Measurements from ENCODE around the gene BRD3OS. TPM values are rescaled to one million over a fixed set of nuclear protein-coding genes. Genes with fewer than 3 reads are reported as not detected.

The BRD3OS gene
- total RNA-seq, 1 donor from 2014 or later: 20.2 TPM

DNA sequence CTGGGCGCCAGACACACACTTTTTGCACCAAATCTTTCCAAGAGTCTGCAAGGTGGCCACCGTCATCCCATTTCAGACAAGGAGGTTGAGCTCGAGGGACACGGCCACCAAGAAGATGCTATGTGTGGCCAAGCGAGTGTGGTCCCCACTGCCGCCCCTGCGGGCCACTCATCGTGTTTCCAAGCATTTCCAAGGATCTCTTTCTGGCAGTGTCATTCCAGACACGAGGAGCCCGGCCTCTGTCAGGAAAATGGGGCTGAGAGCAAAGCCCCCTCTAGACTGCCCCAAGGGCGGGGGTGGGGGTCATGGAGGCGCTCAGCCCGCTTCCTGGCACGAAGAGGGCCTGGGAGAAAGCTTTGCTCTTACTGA is 43.7 kb upstream of the BRD3OS start:
- H3K9me3 Mint-ChIP-seq (ENCODE audit: unreplicated experiment): no peaks in the 10 kb centered on the region
- H2AFZ ChIP-seq (ENCODE audit: low read depth, low read length): no peak overlapping the region
- no peak for FAIRE-seq

DNA sequence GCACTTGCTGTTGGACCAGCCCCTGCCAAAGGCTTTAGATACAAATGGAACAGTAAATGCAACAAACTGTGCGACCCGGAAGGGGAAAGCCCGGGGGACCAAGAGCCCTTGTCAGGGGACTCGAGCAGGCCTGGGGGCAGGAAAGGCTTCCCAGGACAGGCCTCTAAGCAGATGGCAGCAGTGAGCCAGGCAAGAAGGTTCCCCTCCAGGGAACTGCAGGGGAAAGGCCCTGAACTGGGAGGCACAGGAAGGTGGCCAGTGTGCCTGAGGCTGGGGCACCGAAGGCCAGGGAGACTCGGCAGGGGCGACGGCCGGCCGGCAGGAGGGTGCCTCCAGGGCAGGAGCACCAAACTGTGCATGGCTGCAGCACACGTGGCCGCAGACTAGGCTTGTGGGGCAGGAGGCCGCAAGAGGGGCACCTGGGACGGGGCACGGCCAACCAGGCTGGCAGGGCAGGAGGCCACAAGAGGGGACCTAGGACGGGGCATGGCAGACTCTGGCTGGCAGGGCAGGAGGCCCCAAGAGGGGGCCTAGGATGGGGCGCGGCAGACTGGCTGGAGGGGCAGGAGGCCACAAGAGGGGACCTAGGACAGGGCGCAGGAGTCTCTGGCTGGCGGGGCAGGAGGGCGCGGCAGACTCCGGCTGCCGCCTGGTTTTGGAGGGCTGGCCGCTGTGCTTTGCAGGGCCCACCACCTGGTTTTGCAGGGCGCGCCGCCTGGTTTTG is 43.2 kb upstream of the BRD3OS start:
- H4K20me1 ChIP-seq (ENCODE audit: insufficient read depth, low read length): peaks cover 98% of the 10 kb centered on the region

More for the DNA sequence above, 43.7 kb upstream of the BRD3OS start:
- no peak overlapping the region for H3K4me3 ChIP-seq (ENCODE audit: insufficient read depth, low read depth, low read length)
- H3K9me3 ChIP-seq (ENCODE audit: insufficient read depth, low read depth, low read length): no peaks in the 10 kb centered on the region
- peaks cover 4% of the 10 kb centered on the region for H3K4me1 Mint-ChIP-seq (ENCODE audit: low read depth, unreplicated experiment)
- peaks cover 11% of the 10 kb centered on the region for H3K36me3 Mint-ChIP-seq (ENCODE audit: low read depth, unreplicated experiment)
- H3K4me3 Mint-ChIP-seq (ENCODE audit: unreplicated experiment): no peak overlapping the region
- H3K36me3 ChIP-seq (ENCODE audit: insufficient read depth, low read length): peaks cover 2% of the 10 kb centered on the region
- peaks cover 99% of the 10 kb centered on the region for H4K20me1 ChIP-seq (ENCODE audit: insufficient read depth, low read length)
- H3K79me2 ChIP-seq (ENCODE audit: insufficient read depth, low read length): peaks cover 98% of the 10 kb centered on the region
- no peak for DNase-seq (ENCODE audit: low read depth)
- H3K27me3 ChIP-seq (ENCODE audit: insufficient read depth, low read length): no peaks in the 10 kb centered on the region
- H3K9ac ChIP-seq (ENCODE audit: low read length): no peak overlapping the region
- H3K27ac ChIP-seq (ENCODE audit: low read depth, low read length): no peak overlapping the region
- H3K27ac Mint-ChIP-seq (ENCODE audit: unreplicated experiment): no peak overlapping the region
- H3K4me2 ChIP-seq (ENCODE audit: low read length): no peak overlapping the region
- H3K4me1 ChIP-seq (ENCODE audit: insufficient read depth, low read length): peaks cover 15% of the 10 kb centered on the region
- no peaks in the 10 kb centered on the region for H3K27me3 Mint-ChIP-seq (ENCODE audit: low read depth, unreplicated experiment)
- TF ChIP-seq, protein P1, sequence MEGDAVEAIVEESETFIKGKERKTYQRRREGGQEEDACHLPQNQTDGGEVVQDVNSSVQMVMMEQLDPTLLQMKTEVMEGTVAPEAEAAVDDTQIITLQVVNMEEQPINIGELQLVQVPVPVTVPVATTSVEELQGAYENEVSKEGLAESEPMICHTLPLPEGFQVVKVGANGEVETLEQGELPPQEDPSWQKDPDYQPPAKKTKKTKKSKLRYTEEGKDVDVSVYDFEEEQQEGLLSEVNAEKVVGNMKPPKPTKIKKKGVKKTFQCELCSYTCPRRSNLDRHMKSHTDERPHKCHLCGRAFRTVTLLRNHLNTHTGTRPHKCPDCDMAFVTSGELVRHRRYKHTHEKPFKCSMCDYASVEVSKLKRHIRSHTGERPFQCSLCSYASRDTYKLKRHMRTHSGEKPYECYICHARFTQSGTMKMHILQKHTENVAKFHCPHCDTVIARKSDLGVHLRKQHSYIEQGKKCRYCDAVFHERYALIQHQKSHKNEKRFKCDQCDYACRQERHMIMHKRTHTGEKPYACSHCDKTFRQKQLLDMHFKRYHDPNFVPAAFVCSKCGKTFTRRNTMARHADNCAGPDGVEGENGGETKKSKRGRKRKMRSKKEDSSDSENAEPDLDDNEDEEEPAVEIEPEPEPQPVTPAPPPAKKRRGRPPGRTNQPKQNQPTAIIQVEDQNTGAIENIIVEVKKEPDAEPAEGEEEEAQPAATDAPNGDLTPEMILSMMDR (IDR thresholded peaks at IDR 0.05; ENCODE audit: insufficient read depth, low read depth, low read length): no peak
- no peak for TF ChIP-seq EZH2 (IDR thresholded peaks at IDR 0.05; ENCODE audit: insufficient read depth, low read length)

More for the DNA sequence above, 43.2 kb upstream of the BRD3OS start:
- H3K27me3 Mint-ChIP-seq (ENCODE audit: low read depth, unreplicated experiment): no peaks in the 10 kb centered on the region
- Histone ChIP-seq H2AFZ (ENCODE audit: low read depth, low read length) (no peak overlapping the region), H3K36me3 (ENCODE audit: insufficient read depth, low read length) (peaks cover 2% of the 10 kb centered on the region), H3K27ac (ENCODE audit: low read depth, low read length) (no peak overlapping the region), H3K4me2 (ENCODE audit: low read length) (no peak overlapping the region), H3K9ac (ENCODE audit: low read length) (no peak overlapping the region), H3K4me3 (ENCODE audit: insufficient read depth, low read depth, low read length) (no peak overlapping the region), H3K9me3 (ENCODE audit: insufficient read depth, low read depth, low read length) (no peaks in the 10 kb centered on the region), H3K79me2 (ENCODE audit: insufficient read depth, low read length) (peaks cover 98% of the 10 kb centered on the region), H3K27me3 (ENCODE audit: insufficient read depth, low read length) (no peaks in the 10 kb centered on the region), H3K4me1 (ENCODE audit: insufficient read depth, low read length) (peaks cover 15% of the 10 kb centered on the region)
- FAIRE-seq: no peak
- H3K4me1 Mint-ChIP-seq (ENCODE audit: low read depth, unreplicated experiment): peaks cover 6% of the 10 kb centered on the region
- H3K4me3 Mint-ChIP-seq (ENCODE audit: unreplicated experiment): no peak overlapping the region
- no peaks in the 10 kb centered on the region for H3K9me3 Mint-ChIP-seq (ENCODE audit: unreplicated experiment)
- H3K27ac Mint-ChIP-seq (ENCODE audit: unreplicated experiment): no peak overlapping the region
- DNase-seq (ENCODE audit: low read depth): no peak
- TF ChIP-seq EZH2 (IDR thresholded peaks at IDR 0.05; ENCODE audit: insufficient read depth, low read length): no peak
- TF ChIP-seq, protein P1 (IDR thresholded peaks at IDR 0.05; ENCODE audit: insufficient read depth, low read depth, low read length): no peak
- peaks cover 11% of the 10 kb centered on the region for H3K36me3 Mint-ChIP-seq (ENCODE audit: low read depth, unreplicated experiment)

All from astrocyte (in vitro differentiated cells and primary cell).